ENCODE measurements around the gene RAD51B.

- TF ChIP-seq ETV6 (CRISPR knock-in tag; IDR thresholded peaks at IDR 0.05) (no peak), ZNF671 (CRISPR knock-in tag; IDR thresholded peaks at IDR 0.05) (no peak), CTCF (IDR thresholded peaks at IDR 0.05) (no peak)
- TF ChIP-seq, protein P1, sequence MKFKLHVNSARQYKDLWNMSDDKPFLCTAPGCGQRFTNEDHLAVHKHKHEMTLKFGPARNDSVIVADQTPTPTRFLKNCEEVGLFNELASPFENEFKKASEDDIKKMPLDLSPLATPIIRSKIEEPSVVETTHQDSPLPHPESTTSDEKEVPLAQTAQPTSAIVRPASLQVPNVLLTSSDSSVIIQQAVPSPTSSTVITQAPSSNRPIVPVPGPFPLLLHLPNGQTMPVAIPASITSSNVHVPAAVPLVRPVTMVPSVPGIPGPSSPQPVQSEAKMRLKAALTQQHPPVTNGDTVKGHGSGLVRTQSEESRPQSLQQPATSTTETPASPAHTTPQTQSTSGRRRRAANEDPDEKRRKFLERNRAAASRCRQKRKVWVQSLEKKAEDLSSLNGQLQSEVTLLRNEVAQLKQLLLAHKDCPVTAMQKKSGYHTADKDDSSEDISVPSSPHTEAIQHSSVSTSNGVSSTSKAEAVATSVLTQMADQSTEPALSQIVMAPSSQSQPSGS (CRISPR knock-in tag; IDR thresholded peaks at IDR 0.05; ENCODE audit: borderline replicate concordance, low read depth), result no peak
These were observed 752.4 kb downstream of the RAD51B start for GRCh38 chr14:68571928-68572525.
